Panc1 (cell line): ENCODE data around the gene HLA-B.

Experiments used
- CTCF ChIP-seq: fragments of 450-650 bp; IDR thresholded peaks from 2 replicates; pipeline ENCODE4 v1.5.1; 2017; ENCODE audit warnings: mild to moderate bottlenecking
- POLR2AphosphoS5 ChIP-seq: IDR thresholded peaks from 2 replicates; pipeline ENCODE4 v1.6.1; 2012; ENCODE audit warnings: mild to moderate bottlenecking, low read depth, low read length, moderate library complexity
- REST ChIP-seq, 2 experiments: IDR thresholded peaks; 2 replicates each; pipeline ENCODE4 v1.6.1; 2011 to 2012; ENCODE audit warnings: low read depth in 2 of 2, control low read depth in 1 of 2, low read length in 1 of 2, mild to moderate bottlenecking in 1 of 2, moderate library complexity in 1 of 2; ENCODE audit not compliant: insufficient read depth in 1 of 2

GRCh38 chr6:31402324-31403282 is 45.6 kb upstream of the HLA-B start:
- no peak for TF ChIP-seq CTCF
- no peak for TF ChIP-seq REST (IDR thresholded peaks at IDR 0.05; ENCODE audit: insufficient read depth in 1 of 2, low read depth in 2 of 2, low read length in 1 of 2)
- TF ChIP-seq POLR2AphosphoS5, result no peak
